Measurements from ENCODE around the gene GMPR2. TPM values are rescaled to one million over a fixed set of nuclear protein-coding genes. Genes with fewer than 3 reads are reported as not detected.

Gene GMPR2
- total and polyA plus RNA-seq, 2 of the 4 experiments (the other 2 are of a cell fraction) = 63.7 to 92.5 TPM

GRCh38 chr14:24235804-24236688 is 3.3 kb downstream of the GMPR2 start:
- no peaks in the 10 kb centered on the region for H3K9me3 ChIP-seq (ENCODE audit: control insufficient read depth, insufficient read depth, low read length)
- H2BK5ac ChIP-seq (ENCODE audit: low read depth, low read length, poor library complexity, severe bottlenecking) = no peak overlapping the region
- no peak overlapping the region for H4K91ac ChIP-seq (ENCODE audit: insufficient read depth, low read depth, low read length)
- H3K4me1 ChIP-seq (ENCODE audit: control insufficient read depth, insufficient read depth, low read length) = peaks cover 14% of the 10 kb centered on the region
- H3K36me3 ChIP-seq (ENCODE audit: control insufficient read depth, insufficient read depth, low read length) = peaks cover 43% of the 10 kb centered on the region
- dilution Hi-C loops (cut with HindIII; ENCODE audit: low sequenced_read_pairs, unreplicated experiment) = no loop called here
- no peak overlapping the region for H2AK9ac ChIP-seq (replicated peaks; ENCODE audit: low read depth, low read length, poor library complexity)
- no peak overlapping the region for H2BK120ac ChIP-seq (ENCODE audit: low read depth, low read length)
- H2AFZ ChIP-seq (replicated peaks; ENCODE audit: low read length, poor library complexity) = no peak overlapping the region
- ChIA-PET CTCF (interaction anchor here (0.6 to 0.7 kb wide), 2 partner anchors 59 to 72 kb away, joined by 3 read pairs; partner anchors contain the start of gene CIDEB), POLR2A (ENCODE audit: unreplicated experiment) (no interaction called here)
- no peak overlapping the region for H3K56ac ChIP-seq (ENCODE audit: extremely low read depth, insufficient read depth, low read length)
- ATAC-seq (ENCODE audit: low read depth) (no peak), DNase-seq (no peak)
- no TSS peak for BruUV-seq (replicated peaks)
- H4K5ac ChIP-seq (ENCODE audit: low read depth, low read length) = no peak overlapping the region
- intact Hi-C loops (cut with micrococcal nuclease) = no loop called here
- no peak overlapping the region for H3K27ac ChIP-seq (ENCODE audit: insufficient read depth, low read length)
- H2BK20ac ChIP-seq (ENCODE audit: low read depth, low read length) = no peak overlapping the region
- no peak overlapping the region for H3K4me2 ChIP-seq (ENCODE audit: low read depth, low read length)
- no peak overlapping the region for H3K18ac ChIP-seq (ENCODE audit: low read depth, low read length)
- in situ Hi-C loops (cut with MboI; ENCODE audit: low sequenced_read_pairs) = loop anchor here (10.0 kb wide), 1 partner anchor 199 kb away; no protein-coding TSS in a partner anchor
- no CpG with 5 or more reads among the region's 5 CpGs for WGBS, 2 experiments (ENCODE audit: extremely low coverage in 2 of 2, insufficient read length in 1 of 2)
- H4K20me1 ChIP-seq (ENCODE audit: insufficient read depth, low read length) = peaks cover 4% of the 10 kb centered on the region
- H3K9me1 ChIP-seq (ENCODE audit: insufficient read depth, low read length) = peaks cover 28% of the 10 kb centered on the region
- H3K9ac ChIP-seq (ENCODE audit: low read depth, low read length) = no peak overlapping the region
- H2AK5ac ChIP-seq (ENCODE audit: low read depth, low read length) = no peak overlapping the region
- no peak overlapping the region for H3K4me3 ChIP-seq (ENCODE audit: insufficient read depth, low read depth, low read length)
- H4K8ac ChIP-seq (ENCODE audit: low read depth in 2 of 2, low read length in 2 of 2) = no peak overlapping the region
- H3K14ac ChIP-seq (replicated peaks; ENCODE audit: low read depth, low read length) = no peak overlapping the region
- no peak overlapping the region for H2BK15ac ChIP-seq (ENCODE audit: low read depth, low read length)
- H3K4ac ChIP-seq (ENCODE audit: low read depth, low read length) = no peak overlapping the region
- no peak overlapping the region for H3K23ac ChIP-seq (ENCODE audit: low read depth, low read length)
- H3K27me3 ChIP-seq (ENCODE audit: control insufficient read depth, insufficient read depth, low read length) = no peaks in the 10 kb centered on the region
- peaks cover 65 to 92% of the 10 kb centered on the region in 2 experiments for H3K79me1 ChIP-seq (ENCODE audit: low read depth in 1 of 2, low read length in 2 of 2)
- TF ChIP-seq CHD1 (IDR thresholded peaks at IDR 0.05; ENCODE audit: low read depth, low read length) = no peak

Measured in IMR-90 (cell line).